ENCODE data around the gene MRPS24.

- TF ChIP-seq CTCF (optimal IDR thresholded peaks at IDR 0.05 in 1 of 3, IDR thresholded peaks at IDR 0.05 in 1 of 3, conservative IDR thresholded peaks at IDR 0.05 in 1 of 3; ENCODE audit: extremely low read depth in 1 of 3, insufficient read depth in 2 of 3, low read length in 3 of 3) (no peak), EZH2 (IDR thresholded peaks at IDR 0.05; ENCODE audit: low read length) (no peak)
These were observed 43.9 kb downstream of the MRPS24 start for GRCh38 chr7:43825391-43825808.
